Left renal pelvis (tissue), 4 donors: Measurements from ENCODE around the gene GLI3. TPM values are rescaled to one million over a fixed set of nuclear protein-coding genes. Genes with fewer than 3 reads are reported as not detected.

Experiments
- DNase-seq, 4 donors: peaks; one replicate each; pipeline ENCODE4 v3.0.0-alpha.2; 2013; ENCODE audit warnings: low read depth in 4 of 4, low spot score in 3 of 4
- polyA plus RNA-seq, 4 donors: library from polyadenylated mRNA; unstranded; fragments of 120-200 nt; gene quantifications; one replicate each; pipeline ENCODE4 v1.2.1, GENCODE V29; 2013; ENCODE audit not compliant: insufficient read length in 4 of 4

GLI3 gene
- polyA plus RNA-seq, 4 donors, result 14.8 to 33.7 (median 16.5) TPM

- no peak for DNase-seq
Measured at GRCh38 chr7:42183547-42183946, 53.5 kb downstream of the GLI3 start.

DNA sequence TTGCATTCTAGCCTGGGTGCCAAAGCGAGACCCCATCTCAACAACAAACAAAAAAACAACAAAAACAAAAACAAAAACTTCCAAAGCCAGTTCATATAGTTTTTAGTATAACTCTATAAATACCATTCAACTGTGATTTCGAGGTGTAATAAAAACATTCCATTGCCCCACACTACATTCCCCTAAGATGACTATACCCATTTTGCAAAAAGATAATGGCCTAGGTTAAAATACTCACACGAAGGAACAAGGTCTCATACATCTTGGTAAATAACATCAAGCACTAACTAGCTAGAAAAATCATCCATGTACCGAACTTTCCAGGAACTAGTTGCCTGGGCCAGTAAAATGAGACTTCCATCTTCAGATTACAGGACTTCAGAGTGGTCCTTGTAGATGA lies 55.4 kb downstream of the GLI3 start:
- DNase-seq, result no peak

DNA sequence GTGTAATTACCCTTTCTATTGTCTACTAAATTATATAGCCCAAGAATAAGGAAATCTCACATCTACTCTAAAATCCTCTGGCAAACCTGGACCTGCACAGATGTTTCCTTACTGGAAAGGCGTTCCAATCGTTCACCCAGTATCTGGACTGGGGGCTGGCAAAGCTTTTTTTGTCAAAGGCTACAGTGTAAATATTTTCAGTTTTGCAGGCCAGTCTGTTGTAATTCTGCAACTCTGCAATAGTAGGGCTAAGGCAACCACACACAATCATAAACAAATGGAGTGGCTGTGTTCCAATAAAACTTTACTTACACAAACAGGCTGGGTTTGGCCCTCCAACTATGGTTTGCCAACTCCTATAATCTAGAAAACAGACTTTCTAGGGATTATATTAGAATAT lies 56.2 kb downstream of the GLI3 start:
- DNase-seq, result no peak

DNA sequence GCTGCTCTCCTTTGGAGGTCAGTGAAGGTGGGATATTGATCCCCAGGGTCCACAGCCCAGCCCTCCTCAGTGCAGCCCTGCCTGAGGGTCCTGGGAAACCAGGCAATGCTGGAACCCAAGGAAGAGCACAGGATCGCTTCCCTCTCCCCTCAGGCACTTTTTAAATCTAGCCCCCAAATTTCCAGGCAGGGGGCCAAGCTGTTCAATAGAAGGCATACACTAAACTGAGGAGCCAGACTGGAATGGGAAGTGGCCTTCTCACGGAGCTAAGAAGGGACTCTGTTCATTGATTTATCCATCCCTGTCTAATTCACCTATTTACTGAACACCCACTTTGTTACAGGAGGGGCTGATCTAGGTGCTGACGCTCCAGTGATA lies 60.3 kb downstream of the GLI3 start:
- DNase-seq, result no peak

- no peak for DNase-seq
Measured at GRCh38 chr7:42175834-42176723, 60.9 kb downstream of the GLI3 start.

- DNase-seq, result peak in 2 of 4 donors; percentile 59 to 65
Measured at GRCh38 chr7:42174391-42174912, 62.6 kb downstream of the GLI3 start.

DNA sequence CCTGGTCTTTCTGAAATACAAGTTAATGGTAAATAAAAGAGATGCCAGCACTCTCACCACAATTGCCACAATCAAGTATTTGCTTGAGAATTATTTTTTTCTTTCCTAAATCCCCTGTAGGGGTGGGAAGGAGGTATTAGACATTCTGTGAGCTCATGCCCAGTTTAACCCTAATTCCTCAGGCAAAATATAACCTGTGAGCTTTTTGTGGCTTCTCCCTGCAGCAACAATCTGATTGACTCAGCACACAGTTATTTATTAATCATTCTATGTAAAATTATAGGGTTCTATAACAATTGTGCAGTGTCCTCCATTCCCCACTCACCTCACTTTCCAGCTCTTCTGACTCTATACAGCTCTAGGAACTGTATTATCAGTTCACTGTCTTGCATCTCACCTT lies 66.3 kb downstream of the GLI3 start:
- no peak for DNase-seq

GRCh38 chr7:42168512-42168911 lies 68.5 kb downstream of the GLI3 start:
- DNase-seq, result no peak

- no peak for DNase-seq
Measured at GRCh38 chr7:42167631-42168236, 69.3 kb downstream of the GLI3 start.

DNA sequence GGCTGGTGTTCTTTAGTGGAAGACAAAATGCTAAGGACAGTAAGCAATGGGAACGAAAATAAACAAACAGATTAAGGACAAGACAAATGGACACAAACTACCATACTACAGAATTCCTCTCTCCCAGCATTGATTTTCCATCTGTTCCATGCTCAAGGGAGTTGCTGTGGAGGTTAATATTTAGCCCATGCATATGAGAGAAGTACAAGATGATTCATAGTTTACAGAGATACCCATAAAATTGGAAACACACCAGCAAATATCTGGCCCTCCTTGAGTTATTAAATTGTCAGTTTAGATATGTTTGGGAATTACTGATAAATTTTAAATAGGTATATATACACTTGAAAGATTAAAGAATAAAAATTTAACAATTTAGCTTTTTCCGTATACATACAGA lies 69.8 kb downstream of the GLI3 start:
- DNase-seq, result no peak

- DNase-seq, result no peak
Measured at GRCh38 chr7:42164881-42165428, 72.1 kb downstream of the GLI3 start.

DNA sequence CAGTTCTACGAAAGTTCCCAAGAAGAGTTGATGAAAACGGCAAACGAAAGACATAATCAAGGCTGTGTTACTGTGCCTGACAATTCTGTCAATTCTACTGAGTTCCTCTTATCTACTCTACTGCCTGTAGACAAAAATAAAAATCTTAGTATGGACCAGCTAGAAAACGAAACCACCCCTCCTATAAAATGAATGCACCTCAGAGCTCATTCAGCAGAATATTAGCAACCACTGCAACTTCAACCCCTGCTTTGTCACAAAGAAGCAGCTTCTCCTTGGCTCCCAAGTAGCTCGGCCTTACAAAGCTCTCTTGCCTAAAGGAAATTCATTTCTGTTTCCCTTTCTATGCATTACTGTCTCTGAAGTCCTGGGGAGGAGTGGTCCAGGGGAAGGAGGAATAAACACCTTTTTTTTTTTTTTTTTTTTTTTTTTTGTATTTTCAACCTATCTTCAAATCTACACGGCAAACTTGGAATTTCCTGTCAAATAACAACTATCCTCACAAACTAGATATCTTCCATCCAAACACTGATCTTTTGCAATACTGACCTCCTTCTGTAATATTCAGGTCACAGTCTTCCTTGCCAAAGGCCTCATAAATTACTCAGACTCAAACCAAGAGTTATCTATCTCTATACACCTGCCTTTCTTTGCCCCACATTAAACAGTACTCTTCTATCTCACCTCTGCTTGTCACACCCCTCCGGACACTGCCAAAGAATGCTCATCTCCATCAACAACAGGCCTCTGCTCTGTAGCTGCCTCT lies 74.3 kb downstream of the GLI3 start:
- DNase-seq, result no peak

DNA sequence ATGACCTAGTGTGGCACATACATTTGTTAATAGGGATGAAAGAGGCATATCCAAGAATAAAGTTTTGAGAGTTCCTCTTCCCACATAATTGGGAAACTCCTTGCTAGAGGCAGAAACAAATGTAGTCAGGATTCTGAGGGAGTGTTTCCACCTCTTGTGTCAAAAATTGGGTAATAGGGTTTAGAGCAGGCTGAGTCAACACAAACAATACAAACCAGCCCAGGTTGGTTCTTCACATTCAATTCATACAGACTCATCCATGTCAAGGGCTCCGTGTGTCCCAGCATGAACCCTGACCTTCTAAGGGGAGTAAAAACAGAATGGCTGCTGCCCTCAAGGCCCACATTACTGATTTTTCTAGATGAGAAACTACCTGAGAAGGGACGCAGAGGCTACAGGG lies 75.3 kb downstream of the GLI3 start:
- no peak for DNase-seq

DNA sequence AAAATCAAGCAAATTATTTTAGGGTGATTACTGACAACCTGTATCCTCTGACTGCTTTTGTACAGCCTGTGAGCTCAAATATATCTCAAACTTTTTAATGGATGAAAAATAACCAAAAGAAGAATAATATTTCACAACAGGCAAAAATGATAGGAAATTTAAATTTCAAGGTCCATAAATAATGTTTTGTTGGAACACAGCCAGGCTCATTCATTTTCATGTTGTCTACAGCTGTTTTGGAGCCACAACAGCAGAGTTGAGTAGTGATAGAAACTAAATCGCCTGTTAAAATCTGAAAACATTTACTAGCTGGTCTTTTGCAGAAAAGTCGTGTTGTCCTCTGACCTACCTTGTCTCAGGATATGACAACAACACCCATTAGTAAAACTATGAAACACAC lies 75.9 kb downstream of the GLI3 start:
- DNase-seq, result no peak

- no peak for DNase-seq
Measured at GRCh38 chr7:42159130-42159529, 77.9 kb downstream of the GLI3 start.

- DNase-seq, result no peak
Measured at GRCh38 chr7:42156967-42157721, 79.9 kb downstream of the GLI3 start.

DNA sequence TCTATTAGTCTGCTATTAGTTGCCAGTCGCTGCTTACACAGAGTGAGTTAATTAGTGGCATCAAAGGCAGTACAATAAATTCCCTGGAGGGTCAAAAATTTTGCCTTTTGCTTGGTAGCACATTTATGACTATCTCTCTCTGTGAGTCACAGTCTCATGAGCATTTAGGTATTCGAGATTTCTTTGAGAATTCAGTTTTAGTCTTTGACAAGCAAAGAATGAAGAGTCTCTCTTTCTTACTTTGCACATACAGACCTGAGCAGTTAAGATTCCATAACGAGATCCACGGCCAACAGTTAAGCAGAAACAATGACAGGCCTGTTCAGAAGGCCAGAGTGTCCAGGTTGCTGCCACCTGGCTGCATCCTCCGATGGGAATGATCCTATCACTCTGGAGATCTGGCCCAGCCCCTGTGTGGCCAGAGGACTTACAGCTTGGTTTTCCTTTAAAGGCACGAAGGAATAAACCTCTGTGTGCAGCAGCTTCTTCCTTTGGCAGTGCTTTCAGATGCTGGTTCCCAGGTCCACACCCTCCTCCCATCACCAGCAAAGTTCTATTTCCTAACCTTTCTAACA lies 80.6 kb downstream of the GLI3 start:
- no peak for DNase-seq

DNA sequence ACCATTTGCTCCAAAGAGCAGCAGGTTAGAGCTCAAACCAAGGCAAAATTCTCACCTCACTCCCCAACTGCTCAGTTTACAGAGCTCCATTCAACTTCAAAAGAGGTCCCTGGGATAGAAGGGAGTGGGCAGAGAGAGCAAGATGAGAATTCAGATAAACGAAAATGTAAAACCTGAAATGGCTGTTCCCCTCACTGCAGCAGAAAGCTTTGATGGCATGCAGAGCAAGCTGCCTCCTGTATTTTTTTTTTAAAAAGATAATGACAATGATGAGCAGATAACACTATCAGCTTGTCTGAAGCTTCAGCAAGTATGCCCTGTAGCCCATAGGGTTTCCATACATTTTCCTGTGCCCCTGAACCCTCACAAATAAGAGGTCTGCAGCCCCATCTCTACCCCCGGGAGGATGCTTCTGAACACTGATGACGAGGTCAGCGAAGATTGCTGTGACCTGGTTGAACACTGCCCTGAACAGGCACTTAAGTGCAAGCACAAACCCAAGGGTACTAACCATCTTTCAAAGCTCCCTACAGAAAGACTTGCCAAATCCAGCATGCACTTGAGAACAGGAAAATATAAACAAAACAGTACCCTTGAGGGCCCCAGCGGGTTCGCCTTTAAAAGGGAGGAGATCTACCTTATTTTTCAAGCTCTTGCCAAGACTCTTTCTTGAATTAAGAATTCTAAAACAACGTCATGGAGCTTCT lies 81.3 kb downstream of the GLI3 start:
- no peak for DNase-seq

GRCh38 chr7:42154173-42154572 lies 82.8 kb downstream of the GLI3 start:
- no peak for DNase-seq
